Measurements from ENCODE around the gene PEMT.

PEMT gene

GRCh38 chr17:17577373-17577772 is 14.1 kb downstream of the PEMT start:
- TF ChIP-seq CTCF (IDR thresholded peaks at IDR 0.05), result no peak
- no peak for DNase-seq (ENCODE audit: low spot score)
- no peak overlapping the region for H3K27ac ChIP-seq

GRCh38 chr17:17576772-17577234 is 14.7 kb downstream of the PEMT start:
- TF ChIP-seq CTCF (IDR thresholded peaks at IDR 0.05), result no peak
- Histone ChIP-seq H3K4me3 (no peak overlapping the region), H3K27ac (no peak overlapping the region)
- DNase-seq (ENCODE audit: low spot score), result no peak

More at GRCh38 chr17:17577373-17577772, 14.1 kb downstream of the PEMT start:
- no peak overlapping the region for H3K4me3 ChIP-seq

GRCh38 chr17:17575360-17576251 is 15.9 kb downstream of the PEMT start:
- no peak overlapping the region for H3K4me3 ChIP-seq
- no peak overlapping the region for H3K27ac ChIP-seq
- no peak for DNase-seq (ENCODE audit: low spot score)

GRCh38 chr17:17573912-17574311 is 17.6 kb downstream of the PEMT start:
- no peak for TF ChIP-seq CTCF (IDR thresholded peaks at IDR 0.05)
- DNase-seq (ENCODE audit: low spot score), result no peak
- no peak overlapping the region for H3K27ac ChIP-seq
- no peak overlapping the region for H3K4me3 ChIP-seq

More at GRCh38 chr17:17575360-17576251, 15.9 kb downstream of the PEMT start:
- TF ChIP-seq CTCF (IDR thresholded peaks at IDR 0.05), result no peak

- TF ChIP-seq CTCF (IDR thresholded peaks at IDR 0.05), result no peak
- Histone ChIP-seq H3K4me3 (no peak overlapping the region), H3K27ac (no peak overlapping the region)
- no peak for DNase-seq (ENCODE audit: low spot score)
Observed at GRCh38 chr17:17572010-17572785, 19.3 kb downstream of the PEMT start.

- Histone ChIP-seq H3K4me3 (no peak overlapping the region), H3K27ac (no peak overlapping the region)
- no peak for TF ChIP-seq CTCF (IDR thresholded peaks at IDR 0.05)
- no peak for DNase-seq (ENCODE audit: low spot score)
Observed at GRCh38 chr17:17570798-17571716, 20.5 kb downstream of the PEMT start.
